Hepatocyte (in vitro differentiated cells): ENCODE results near the gene SREBF1. TPM values are rescaled to one million over a fixed set of nuclear protein-coding genes. Genes with fewer than 3 reads are reported as not detected.
A peak's percentile ranks its signal among the peaks of the same experiment; 100 is the strongest.

Source experiments
- DNase-seq: peaks from one replicate; pipeline ENCODE4 v3.0.0-alpha.2; 2016; ENCODE audit warnings: low spot score
- H2AFZ ChIP-seq: fragments of 200-600 bp; sonication (generic); 2 replicates; pipeline ENCODE4 v1.6.0; 2016; ENCODE audit warnings: antibody characterized with exemption, mild to moderate bottlenecking
- H3K27ac ChIP-seq: fragments of 200-600 bp; sonication (generic); 2 replicates; pipeline ENCODE4 v1.5.1; 2016; ENCODE audit warnings: mild to moderate bottlenecking
- H3K27me3 ChIP-seq: fragments of 200-600 bp; sonication (generic); 2 replicates; pipeline ENCODE4 v1.6.1; 2016
- H3K36me3 ChIP-seq: fragments of 200-600 bp; sonication (generic); replicated peaks from 2 replicates; pipeline ENCODE4 v1.5.1; 2016; ENCODE audit warnings: low read depth; ENCODE audit not compliant: insufficient read depth
- H3K4me1 ChIP-seq: fragments of 200-600 bp; sonication (generic); 2 replicates; pipeline ENCODE4 v1.5.1; 2016; ENCODE audit warnings: mild to moderate bottlenecking, moderate library complexity; ENCODE audit not compliant: insufficient read depth
- H3K4me2 ChIP-seq: fragments of 200-600 bp; sonication (generic); 2 replicates; pipeline ENCODE4 v1.6.0; 2016
- H3K4me3 ChIP-seq: fragments of 200-600 bp; sonication (generic); 2 replicates; pipeline ENCODE4 v1.5.1; 2016; ENCODE audit warnings: mild to moderate bottlenecking
- H3K79me2 ChIP-seq: fragments of 200-600 bp; sonication (generic); 2 replicates; pipeline ENCODE4 v1.6.0; 2017; ENCODE audit warnings: mild to moderate bottlenecking
- H3K9me2 ChIP-seq: fragments of 200-600 bp; sonication (generic); replicated peaks from 2 replicates; pipeline ENCODE4 v1.6.0; 2017; ENCODE audit warnings: mild to moderate bottlenecking; ENCODE audit not compliant: insufficient read depth
- H3K9me3 ChIP-seq: fragments of 200-600 bp; sonication (generic); 2 replicates; pipeline ENCODE4 v1.5.1; 2016; ENCODE audit warnings: low read depth, mild to moderate bottlenecking
- H4K20me1 ChIP-seq: fragments of 200-600 bp; sonication (generic); 2 replicates; pipeline ENCODE4 v1.6.0; 2016; ENCODE audit warnings: mild to moderate bottlenecking; ENCODE audit not compliant: insufficient read depth, poor library complexity, severe bottlenecking
- CTCF ChIP-seq: fragments of 200-600 bp; sonication (generic); IDR thresholded peaks from 2 replicates; pipeline ENCODE4 v1.5.1; 2016; ENCODE audit warnings: antibody characterized with exemption, mild to moderate bottlenecking; ENCODE audit not compliant: poor library complexity
- EZH2 ChIP-seq: fragments of 200-600 bp; sonication (generic); IDR thresholded peaks from 2 replicates; pipeline ENCODE4 v1.6.1; 2016; ENCODE audit warnings: antibody characterized with exemption, mild to moderate bottlenecking, borderline replicate concordance
- EZH2phosphoT487 ChIP-seq: fragments of 200-600 bp; sonication (generic); IDR thresholded peaks from one replicate; pipeline ENCODE4 v1.6.1; 2018; ENCODE audit warnings: antibody characterized with exemption, mild to moderate bottlenecking, low read depth, moderate library complexity; ENCODE audit not compliant: unreplicated experiment, severe bottlenecking
- WGBS: methylation state at CpG from one replicate; pipeline ENCODE4 v1.1.6; 2016; ENCODE audit warnings: low lambda C conversion rate; ENCODE audit errors: missing lambda C conversion rate; 5-methylcytosine and 5-hydroxymethylcytosine counted together
- polyA plus RNA-seq: library from polyadenylated mRNA; unstranded; fragments of >200 nt; fragmentation: Nextera tagmentation; extraction: Ambion mirVana; gene quantifications from 2 replicates; pipeline ENCODE4 v1.2.1, GENCODE V29; 2016
- total RNA-seq: library from RNA; depleted of rRNA; stranded (reverse); fragments of >200 nt; gene quantifications from 2 replicates; pipeline ENCODE4 v1.2.3, GENCODE V29; 2014

SREBF1 gene
- total and polyA plus RNA-seq, 2 experiments from 2014 or later = 57.1 to 140 TPM

- TF ChIP-seq EZH2phosphoT487 = no peak
- TF ChIP-seq CTCF = peak; percentile 10
- Histone ChIP-seq H2AFZ (no peak overlapping the region), H3K36me3 (no peaks in the 10 kb centered on the region), H3K4me2 (peak overlapping the region; percentile 49), H4K20me1 (no peaks in the 10 kb centered on the region), H3K79me2 (no peaks in the 10 kb centered on the region), H3K9me2 (no peaks in the 10 kb centered on the region), H3K9me3 (no peaks in the 10 kb centered on the region), H3K4me1 (peaks cover 21% of the 10 kb centered on the region), H3K4me3 (no peak overlapping the region), H3K27ac (peak overlapping the region; percentile 81), H3K27me3 (no peaks in the 10 kb centered on the region)
- 25% methylated on average over 14 of the region's 14 CpGs for WGBS
- DNase-seq = peak; percentile 85
Measured at GRCh38 chr17:17877529-17878358, 41.0 kb upstream of the SREBF1 start.

GRCh38 chr17:17876959-17877528 is 40.3 kb upstream of the SREBF1 start:
- Histone ChIP-seq H3K27me3 (no peaks in the 10 kb centered on the region), H4K20me1 (no peaks in the 10 kb centered on the region), H3K4me2 (peak overlapping the region; percentile 49), H3K4me1 (peaks cover 21% of the 10 kb centered on the region), H3K9me3 (no peaks in the 10 kb centered on the region), H3K27ac (peak overlapping the region; percentile 81), H3K79me2 (no peaks in the 10 kb centered on the region), H2AFZ (no peak overlapping the region), H3K4me3 (no peak overlapping the region), H3K36me3 (no peaks in the 10 kb centered on the region), H3K9me2 (no peaks in the 10 kb centered on the region)
- no peak for DNase-seq
- no peak for TF ChIP-seq EZH2
- WGBS = 60% methylated on average over 6 of the region's 6 CpGs

GRCh38 chr17:17874478-17874877 is 37.7 kb upstream of the SREBF1 start:
- no peaks in the 10 kb centered on the region for H3K36me3 ChIP-seq

More at GRCh38 chr17:17874478-17874877, 37.7 kb upstream of the SREBF1 start:
- Histone ChIP-seq H3K27me3 (no peaks in the 10 kb centered on the region), H2AFZ (no peak overlapping the region), H3K4me3 (no peak overlapping the region), H3K79me2 (no peaks in the 10 kb centered on the region), H3K27ac (no peak overlapping the region), H3K4me1 (peaks cover 21% of the 10 kb centered on the region), H3K9me2 (no peaks in the 10 kb centered on the region), H3K9me3 (no peaks in the 10 kb centered on the region), H3K4me2 (no peak overlapping the region), H4K20me1 (no peaks in the 10 kb centered on the region)
- TF ChIP-seq EZH2 (no peak), EZH2phosphoT487 (no peak), CTCF (no peak)
- no peak for DNase-seq
- WGBS = 39% methylated on average over 1 of the region's 1 CpG
